ENCODE measurements around the gene ABCA13.

ABCA13 gene

GRCh38 chr7:48351900-48352299 is 180.6 kb downstream of the ABCA13 start:
- intact Hi-C loops (cut with DNase I), result no loop called here
- no peak for DNase-seq

- intact Hi-C loops (cut with DNase I), result no loop called here
These were observed 184.1 kb downstream of the ABCA13 start for GRCh38 chr7:48355346-48355745.

GRCh38 chr7:48360574-48360973 is 189.3 kb downstream of the ABCA13 start:
- intact Hi-C loops (cut with DNase I), result no loop called here
- DNase-seq, result no peak

More at GRCh38 chr7:48355346-48355745, 184.1 kb downstream of the ABCA13 start:
- no peak for DNase-seq

GRCh38 chr7:48363174-48363573 is 191.9 kb downstream of the ABCA13 start:
- no peak for DNase-seq
- intact Hi-C loops (cut with DNase I), result no loop called here

- intact Hi-C loops (cut with DNase I), result no loop called here
- no peak for DNase-seq
These were observed 193.8 kb downstream of the ABCA13 start for GRCh38 chr7:48365010-48365409.

GRCh38 chr7:48366096-48366495 is 194.8 kb downstream of the ABCA13 start:
- intact Hi-C loops (cut with DNase I), result no loop called here

GRCh38 chr7:48376263-48376662 is 205.0 kb downstream of the ABCA13 start:
- intact Hi-C loops (cut with DNase I), result no loop called here
- no peak for DNase-seq

More at GRCh38 chr7:48366096-48366495, 194.8 kb downstream of the ABCA13 start:
- no peak for DNase-seq

DNA sequence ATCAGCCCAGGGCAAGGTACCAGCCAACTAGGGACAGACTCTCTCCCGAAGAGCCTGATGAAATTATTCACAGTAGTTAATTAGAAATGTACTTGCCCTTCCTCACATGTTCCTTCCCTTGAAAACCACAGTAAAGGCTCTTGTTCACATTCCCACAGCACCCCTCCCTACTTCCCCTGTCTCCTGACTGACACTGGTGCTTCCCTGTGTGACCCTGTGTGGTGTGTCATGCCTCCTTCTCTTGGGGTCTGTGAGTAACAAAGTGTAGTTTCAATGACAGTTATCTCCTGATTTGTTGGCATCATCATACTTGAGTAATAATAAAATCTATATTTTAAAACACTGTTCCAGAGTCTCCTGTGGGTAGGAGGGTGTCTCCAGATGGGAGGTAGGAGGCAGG is 209.7 kb downstream of the ABCA13 start:
- no peak for DNase-seq
- intact Hi-C loops (cut with DNase I), result no loop called here

- intact Hi-C loops (cut with DNase I), result no loop called here
- no peak for DNase-seq
These were observed 210.3 kb downstream of the ABCA13 start for GRCh38 chr7:48381571-48381970.

DNA sequence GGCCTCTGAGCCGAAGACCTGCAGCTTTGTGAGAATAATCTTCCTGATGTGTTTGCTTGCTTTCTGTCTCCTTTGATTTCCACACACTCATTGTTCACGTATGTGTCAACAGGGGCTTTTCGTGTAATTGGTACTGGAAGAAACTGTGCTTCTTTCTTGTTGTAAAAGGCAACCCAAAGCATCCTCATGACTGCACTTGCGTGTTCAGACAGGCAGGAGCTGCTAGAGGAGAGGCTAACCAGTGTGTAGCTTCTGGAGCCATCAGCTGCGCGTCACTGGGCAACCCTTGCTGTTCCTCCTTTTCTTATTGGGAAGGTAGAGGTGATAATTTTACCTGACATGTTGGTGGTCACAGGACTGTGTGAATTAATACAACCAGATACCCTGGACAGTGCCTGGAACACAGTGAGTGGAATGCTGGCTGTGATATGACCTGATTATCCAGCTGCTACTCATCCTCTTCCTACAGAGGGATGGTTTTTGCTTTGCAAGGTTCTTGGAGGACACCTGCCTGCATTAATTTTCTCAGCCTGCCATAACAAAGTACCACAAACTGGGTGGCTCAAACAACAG is 213.0 kb downstream of the ABCA13 start:
- DNase-seq, result no peak
- intact Hi-C loops (cut with DNase I), result no loop called here

DNA sequence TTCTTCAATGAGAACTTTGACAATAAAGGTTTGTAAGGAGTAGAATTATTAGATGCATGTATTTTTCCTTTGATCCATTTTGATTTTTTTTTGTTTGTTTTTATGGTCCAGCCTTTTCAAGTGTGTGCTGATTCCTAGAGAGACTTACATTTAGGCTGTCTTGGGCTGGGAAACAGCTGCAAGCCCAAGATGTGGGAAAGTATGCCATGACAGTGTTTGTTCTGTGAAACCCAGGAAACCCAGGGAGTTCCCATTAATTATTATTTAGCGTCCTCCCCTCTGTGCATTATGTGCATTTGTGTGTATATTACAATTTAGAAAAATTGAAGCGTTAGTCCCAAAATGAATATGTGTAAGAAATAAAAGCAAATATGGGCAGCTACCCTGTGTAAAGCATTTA is 216.7 kb downstream of the ABCA13 start:
- intact Hi-C loops (cut with DNase I), result no loop called here
- DNase-seq, result no peak

GRCh38 chr7:48388911-48389310 is 217.7 kb downstream of the ABCA13 start:
- no peak for DNase-seq
- intact Hi-C loops (cut with DNase I), result no loop called here

DNA sequence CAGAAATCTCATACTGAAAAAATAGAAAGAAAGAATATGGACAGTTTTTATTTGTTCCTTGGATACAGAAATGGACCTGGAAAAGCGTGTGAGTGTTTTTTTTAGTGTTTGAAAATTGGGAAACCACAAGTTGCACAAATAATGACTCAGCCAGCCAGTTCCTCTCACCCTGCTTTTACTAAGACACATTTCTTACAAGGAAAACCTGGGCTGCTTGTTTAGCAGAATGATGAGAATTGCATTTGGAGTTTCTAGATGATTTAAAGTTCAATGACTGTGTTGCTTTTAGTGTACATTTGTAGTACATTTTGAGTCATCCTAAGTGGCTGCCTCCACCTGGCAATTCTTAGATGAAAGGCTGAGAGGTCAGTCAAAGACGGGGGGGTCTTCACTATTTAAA is 218.7 kb downstream of the ABCA13 start:
- no peak for DNase-seq
- intact Hi-C loops (cut with DNase I), result no loop called here

GRCh38 chr7:48390388-48391327 is 219.4 kb downstream of the ABCA13 start:
- intact Hi-C loops (cut with DNase I), result no loop called here
- no peak for DNase-seq

- intact Hi-C loops (cut with DNase I), result no loop called here
- no peak for DNase-seq
These were observed 226.9 kb downstream of the ABCA13 start for GRCh38 chr7:48398191-48398590.

GRCh38 chr7:48402721-48403120 is 231.5 kb downstream of the ABCA13 start:
- intact Hi-C loops (cut with DNase I), result no loop called here

DNA sequence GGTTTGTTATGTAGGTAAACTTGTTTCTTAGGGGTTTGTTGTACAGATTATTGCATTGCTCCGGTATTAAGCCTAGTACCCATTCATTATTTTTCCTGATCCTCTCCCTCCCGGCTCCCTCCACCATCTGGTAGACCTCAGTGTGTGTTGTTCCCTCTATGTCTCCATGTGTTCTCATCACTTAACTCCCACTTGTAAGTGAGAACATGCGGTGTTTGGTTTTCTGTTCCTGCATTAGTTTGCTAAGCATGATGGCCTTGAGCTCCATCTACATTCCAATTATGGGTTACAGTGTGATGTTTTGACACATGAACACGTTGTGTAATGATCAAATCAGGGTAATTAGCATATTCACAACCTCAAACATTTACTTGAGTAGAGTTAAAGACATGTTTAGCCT is 237.5 kb downstream of the ABCA13 start:
- intact Hi-C loops (cut with DNase I), result no loop called here
- no peak for DNase-seq

More at GRCh38 chr7:48402721-48403120, 231.5 kb downstream of the ABCA13 start:
- DNase-seq, result no peak

DNA sequence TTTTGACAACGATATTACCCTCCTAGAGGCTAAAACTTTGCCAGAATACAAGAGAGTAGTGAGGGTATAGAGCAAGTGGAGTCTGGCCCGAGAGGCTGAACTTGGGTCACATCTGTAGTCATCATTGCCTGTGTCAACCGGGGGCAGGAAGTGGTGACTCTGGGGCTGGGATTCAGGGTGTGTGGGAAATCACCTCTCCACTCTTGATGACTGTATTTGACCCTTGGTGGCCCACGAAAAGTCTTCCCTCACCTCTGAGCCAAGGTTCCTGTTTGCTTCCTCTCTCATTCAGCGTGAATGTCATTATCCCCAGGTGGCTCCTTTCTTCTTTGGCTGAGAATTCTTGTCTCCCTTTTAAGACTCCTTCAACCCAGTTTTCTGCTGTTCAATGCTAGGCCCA is 240.4 kb downstream of the ABCA13 start:
- intact Hi-C loops (cut with DNase I), result no loop called here
- DNase-seq, result no peak

- intact Hi-C loops (cut with DNase I), result no loop called here
- DNase-seq, result no peak
These were observed 242.9 kb downstream of the ABCA13 start for GRCh38 chr7:48414011-48414732.

- intact Hi-C loops (cut with DNase I), result no loop called here
- peak in 1 of 10 donors; percentile 55 for DNase-seq
These were observed 245.2 kb downstream of the ABCA13 start for GRCh38 chr7:48416327-48416908.

GRCh38 chr7:48419401-48419800 is 248.1 kb downstream of the ABCA13 start:
- intact Hi-C loops (cut with DNase I), result no loop called here
- no peak for DNase-seq

All from posterior cingulate gyrus (tissue), 11 donors.